Neural crest cell (in vitro differentiated cells): ENCODE results near the gene KCNAB2. TPM values are rescaled to one million over a fixed set of nuclear protein-coding genes. Genes with fewer than 3 reads are reported as not detected.

Source experiments
- DNase-seq: peaks from one replicate; pipeline ENCODE4 v3.0.0; 2021; ENCODE audit warnings: low read depth, mixed read lengths, low spot score
- H3K27ac Mint-ChIP-seq: one replicate; pipeline ENCODE4 v1.8.0; 2021; ENCODE audit warnings: mild to moderate bottlenecking, mixed read lengths; ENCODE audit not compliant: unreplicated experiment
- H3K27me3 Mint-ChIP-seq: 2 replicates; pipeline ENCODE4 v1.8.0; 2021; ENCODE audit warnings: low read depth, mild to moderate bottlenecking, mixed read lengths
- H3K36me3 Mint-ChIP-seq: 2 replicates; pipeline ENCODE4 v1.8.0; 2021; ENCODE audit warnings: low read depth, mild to moderate bottlenecking, mixed read lengths
- H3K4me1 Mint-ChIP-seq: 2 replicates; pipeline ENCODE4 v1.8.0; 2021; ENCODE audit warnings: mixed read lengths
- H3K4me3 Mint-ChIP-seq: one replicate; pipeline ENCODE4 v1.8.0; 2021; ENCODE audit warnings: mild to moderate bottlenecking, mixed read lengths
- H3K9me3 Mint-ChIP-seq: 2 replicates; pipeline ENCODE4 v1.8.0; 2021; ENCODE audit warnings: mixed read lengths
- CTCF ChIP-seq: fragments of 200-600 bp; sonication (generic); conservative IDR thresholded peaks from 2 replicates; pipeline ENCODE4 v1.5.0; 2021; ENCODE audit warnings: antibody characterized with exemption, mild to moderate bottlenecking
- total RNA-seq: library from RNA; stranded (reverse); gene quantifications from 2 replicates; pipeline ENCODE4 v1.2.1, GENCODE V29; 2021

The KCNAB2 gene
- total RNA-seq, 1 donor from 2014 or later: 8.3 TPM

- Mint-ChIP-seq H3K4me1 (peaks cover 5% of the 10 kb centered on the region), H3K27ac (no peak overlapping the region), H3K4me3 (no peak overlapping the region), H3K9me3 (no peaks in the 10 kb centered on the region), H3K36me3 (no peaks in the 10 kb centered on the region), H3K27me3 (no peaks in the 10 kb centered on the region)
- TF ChIP-seq CTCF: no peak
- DNase-seq: no peak
Measured at GRCh38 chr1:6096243-6097116, 50.8 kb downstream of the KCNAB2 start.

DNA sequence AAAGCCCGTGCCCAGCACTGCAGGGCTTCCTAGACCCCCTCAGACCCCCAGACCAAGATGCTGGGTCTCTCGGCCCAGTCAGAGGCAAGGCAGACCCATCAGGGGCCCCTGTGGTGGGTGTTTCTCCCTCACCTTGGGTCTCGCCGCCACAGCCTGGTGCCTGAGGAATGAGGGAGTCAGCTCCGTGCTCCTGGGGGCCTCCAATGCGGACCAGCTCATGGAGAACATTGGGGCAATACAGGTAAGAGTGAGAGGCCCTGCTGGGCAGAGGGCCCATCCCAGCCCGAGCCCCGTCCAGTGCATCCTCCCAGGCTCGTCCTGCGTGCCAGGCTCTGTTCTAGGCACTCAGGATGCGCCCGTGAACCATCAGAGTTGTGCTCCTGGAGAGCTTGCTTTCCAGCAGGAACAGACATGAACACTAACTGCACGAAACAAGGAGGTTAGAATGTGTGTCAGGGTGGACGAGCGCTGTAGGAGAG is 51.5 kb downstream of the KCNAB2 start:
- H3K27me3 Mint-ChIP-seq: no peaks in the 10 kb centered on the region
- H3K4me1 Mint-ChIP-seq: peaks cover 5% of the 10 kb centered on the region
- no peak for TF ChIP-seq CTCF
- no peaks in the 10 kb centered on the region for H3K36me3 Mint-ChIP-seq
- no peaks in the 10 kb centered on the region for H3K9me3 Mint-ChIP-seq
- H3K4me3 Mint-ChIP-seq: no peak overlapping the region
- DNase-seq: no peak
- no peak overlapping the region for H3K27ac Mint-ChIP-seq

DNA sequence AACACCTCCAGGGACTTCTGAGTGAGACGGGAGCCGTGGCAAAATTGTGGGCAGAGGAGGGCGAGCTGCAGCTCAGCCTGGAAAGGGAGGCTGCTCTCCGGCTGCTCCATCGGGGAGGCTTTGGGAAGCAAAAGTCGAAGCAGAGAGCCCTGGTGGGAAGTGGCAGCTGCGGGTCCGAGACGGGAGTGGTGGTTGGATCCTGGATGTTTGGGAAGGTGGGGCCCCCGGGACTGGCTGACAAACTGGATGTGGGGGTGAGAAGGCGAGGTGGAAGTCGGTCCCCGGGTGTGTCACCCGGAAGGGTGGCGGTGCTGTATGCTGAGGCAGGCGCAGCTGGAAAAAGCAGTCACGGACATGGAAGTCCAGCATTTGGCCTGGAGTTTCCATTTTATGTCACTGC is 52.1 kb downstream of the KCNAB2 start:
- Mint-ChIP-seq H3K36me3 (no peaks in the 10 kb centered on the region), H3K4me1 (peaks cover 5% of the 10 kb centered on the region), H3K27ac (no peak overlapping the region), H3K9me3 (no peaks in the 10 kb centered on the region), H3K4me3 (no peak overlapping the region), H3K27me3 (no peaks in the 10 kb centered on the region)
- TF ChIP-seq CTCF: no peak
- DNase-seq: no peak

GRCh38 chr1:6098303-6099215 is 52.9 kb downstream of the KCNAB2 start:
- Mint-ChIP-seq H3K4me3 (no peak overlapping the region), H3K36me3 (no peaks in the 10 kb centered on the region), H3K27ac (no peak overlapping the region), H3K4me1 (peaks cover 5% of the 10 kb centered on the region), H3K27me3 (no peaks in the 10 kb centered on the region), H3K9me3 (no peaks in the 10 kb centered on the region)
- DNase-seq: no peak
- no peak for TF ChIP-seq CTCF

DNA sequence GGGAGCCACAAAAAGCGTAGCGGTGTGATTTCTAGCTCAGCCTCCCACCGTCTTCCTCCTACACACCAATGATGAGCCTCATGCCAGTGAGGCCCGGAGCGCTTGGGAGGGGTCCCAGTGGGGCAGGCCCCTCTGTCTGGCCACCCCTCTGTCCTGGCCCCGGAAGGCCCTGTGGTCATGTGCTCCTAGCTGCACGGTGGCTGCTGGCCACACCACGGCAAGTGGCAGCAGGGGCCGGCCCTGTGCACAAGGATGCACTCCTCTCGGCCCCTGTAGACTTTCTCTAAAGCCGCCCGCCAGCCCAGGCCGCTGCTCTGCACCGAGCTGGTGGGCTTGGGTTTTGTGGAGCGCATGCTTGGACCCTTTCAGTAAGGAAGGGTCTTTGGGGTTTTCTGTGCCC is 53.6 kb downstream of the KCNAB2 start:
- no peak for DNase-seq
- Mint-ChIP-seq H3K4me3 (no peak overlapping the region), H3K27me3 (no peaks in the 10 kb centered on the region), H3K36me3 (no peaks in the 10 kb centered on the region), H3K4me1 (peaks cover 5% of the 10 kb centered on the region), H3K27ac (no peak overlapping the region), H3K9me3 (no peaks in the 10 kb centered on the region)
- no peak for TF ChIP-seq CTCF
